ENCODE measurements around the gene SF1. TPM values are rescaled to one million over a fixed set of nuclear protein-coding genes. Genes with fewer than 3 reads are reported as not detected.

Gene SF1
- total RNA-seq, 1 experiment from 2014 or later, result 386 TPM

DNA sequence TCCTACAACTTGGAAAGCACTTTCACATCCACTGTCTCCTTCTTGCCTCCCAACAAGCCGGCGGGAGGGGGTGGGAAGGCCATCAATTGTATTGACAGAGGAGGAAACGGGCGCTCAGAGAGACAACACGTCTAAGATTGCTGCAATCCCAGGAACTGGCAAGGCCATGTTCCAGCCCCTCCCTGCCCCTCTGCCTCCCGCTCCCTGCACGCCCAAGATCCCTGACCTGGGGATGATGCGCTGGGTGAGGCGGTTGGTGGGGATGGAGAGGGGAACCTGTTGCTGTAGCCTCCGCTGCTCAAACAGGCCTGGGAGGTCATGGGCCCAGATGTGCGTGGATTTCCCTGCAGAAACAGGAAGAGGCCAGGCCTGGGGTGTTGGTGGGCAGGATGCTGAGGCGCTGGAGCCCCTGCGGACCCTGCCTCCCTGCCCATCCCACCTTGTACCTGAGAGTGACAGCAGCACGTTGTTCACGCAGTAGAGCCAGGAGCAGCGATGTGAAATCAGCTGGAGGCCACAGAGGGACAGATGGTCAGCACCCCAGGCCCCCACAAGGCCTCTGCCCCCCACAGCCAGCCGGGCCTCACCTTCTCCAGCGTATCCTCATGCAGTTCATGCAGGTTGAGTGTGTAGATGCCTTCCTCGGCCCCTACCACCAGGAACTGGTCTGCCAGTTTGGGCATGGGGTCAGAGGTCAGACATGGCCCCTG lies 17.9 kb upstream of the SF1 start:
- Mint-ChIP-seq H3K27me3 (ENCODE audit: insufficient read depth, unreplicated experiment) (no peaks in the 10 kb centered on the region), H3K4me3 (ENCODE audit: unreplicated experiment) (no peak overlapping the region), H3K4me1 (ENCODE audit: low read depth, unreplicated experiment) (no peaks in the 10 kb centered on the region), H3K9me3 (ENCODE audit: unreplicated experiment) (no peaks in the 10 kb centered on the region), H3K36me3 (ENCODE audit: insufficient read depth, unreplicated experiment) (no peaks in the 10 kb centered on the region), H3K27ac (ENCODE audit: unreplicated experiment) (no peak overlapping the region)
- no peak for TF ChIP-seq CTCF (IDR thresholded peaks at IDR 0.05; ENCODE audit: insufficient read depth in 1 of 2, low read depth in 1 of 2, low read length in 1 of 2, severe bottlenecking in 1 of 2, unreplicated experiment in 1 of 2)
- BruUV-seq (replicated peaks), result no TSS peak
- Histone ChIP-seq H3K27me3 (replicated peaks; ENCODE audit: control insufficient read depth, insufficient read depth, low read length) (no peaks in the 10 kb centered on the region), H3K36me3 (ENCODE audit: control insufficient read depth, insufficient read depth, low read length) (no peaks in the 10 kb centered on the region; the same call in 1 of the 2 replicates), H3K4me1 (peaks cover 4% of the 10 kb centered on the region; the same call in 1 of the 2 replicates), H3K4me3 (ENCODE audit: low read depth, low read length) (no peak overlapping the region), H3K9me3 (no peaks in the 10 kb centered on the region)
- intact Hi-C loops (cut with micrococcal nuclease; ENCODE audit: unreplicated experiment), result no loop called here
- peak in 1 of 2 experiments; percentile 36 for DNase-seq
- POLR2A ChIA-PET, result no interaction called here
- CTCF ChIA-PET, result no interaction called here

DNA sequence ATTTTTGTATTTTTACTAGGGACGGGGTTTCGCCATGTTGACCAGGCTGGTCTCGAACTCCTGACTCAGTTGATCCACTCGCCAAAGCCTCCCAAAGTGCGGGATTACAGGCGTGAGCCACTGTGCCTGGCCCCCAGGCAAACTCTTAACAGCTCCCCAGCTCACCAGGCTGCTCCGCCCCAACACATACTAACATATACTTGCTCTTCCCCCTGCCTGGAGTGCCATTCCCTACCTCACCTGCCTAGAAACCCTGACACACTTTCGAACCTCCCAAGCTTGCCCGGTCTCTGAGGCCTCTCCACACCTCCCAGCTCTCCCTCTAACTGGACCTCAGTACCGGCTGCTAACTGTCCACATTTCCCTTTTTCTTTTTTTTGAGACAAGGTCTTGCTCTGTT lies 16.2 kb upstream of the SF1 start:
- Mint-ChIP-seq H3K27me3 (ENCODE audit: insufficient read depth, unreplicated experiment) (no peaks in the 10 kb centered on the region), H3K4me3 (ENCODE audit: unreplicated experiment) (no peak overlapping the region), H3K27ac (ENCODE audit: unreplicated experiment) (no peak overlapping the region), H3K9me3 (ENCODE audit: unreplicated experiment) (no peaks in the 10 kb centered on the region), H3K36me3 (ENCODE audit: insufficient read depth, unreplicated experiment) (no peaks in the 10 kb centered on the region), H3K4me1 (ENCODE audit: low read depth, unreplicated experiment) (no peaks in the 10 kb centered on the region)
- Histone ChIP-seq H3K36me3 (ENCODE audit: control insufficient read depth, insufficient read depth, low read length) (no peaks in the 10 kb centered on the region; the same call in 1 of the 2 replicates), H3K9me3 (no peaks in the 10 kb centered on the region), H3K27me3 (replicated peaks; ENCODE audit: control insufficient read depth, insufficient read depth, low read length) (no peaks in the 10 kb centered on the region), H3K4me1 (peaks cover 4% of the 10 kb centered on the region; the same call in 1 of the 2 replicates), H3K4me3 (ENCODE audit: low read depth, low read length) (no peak overlapping the region)
- BruUV-seq (replicated peaks), result no TSS peak
- ChIA-PET CTCF (no interaction called here), POLR2A (interaction anchor here (0.6 kb wide), 1 partner anchor 49 kb away, joined by 3 read pairs; no protein-coding TSS in a partner anchor)
- TF ChIP-seq CTCF (IDR thresholded peaks at IDR 0.05; ENCODE audit: insufficient read depth in 1 of 2, low read depth in 1 of 2, low read length in 1 of 2, severe bottlenecking in 1 of 2, unreplicated experiment in 1 of 2), result no peak
- intact Hi-C loops (cut with micrococcal nuclease; ENCODE audit: unreplicated experiment), result no loop called here
- DNase-seq, result peak in 1 of 2 experiments; percentile 29

DNA sequence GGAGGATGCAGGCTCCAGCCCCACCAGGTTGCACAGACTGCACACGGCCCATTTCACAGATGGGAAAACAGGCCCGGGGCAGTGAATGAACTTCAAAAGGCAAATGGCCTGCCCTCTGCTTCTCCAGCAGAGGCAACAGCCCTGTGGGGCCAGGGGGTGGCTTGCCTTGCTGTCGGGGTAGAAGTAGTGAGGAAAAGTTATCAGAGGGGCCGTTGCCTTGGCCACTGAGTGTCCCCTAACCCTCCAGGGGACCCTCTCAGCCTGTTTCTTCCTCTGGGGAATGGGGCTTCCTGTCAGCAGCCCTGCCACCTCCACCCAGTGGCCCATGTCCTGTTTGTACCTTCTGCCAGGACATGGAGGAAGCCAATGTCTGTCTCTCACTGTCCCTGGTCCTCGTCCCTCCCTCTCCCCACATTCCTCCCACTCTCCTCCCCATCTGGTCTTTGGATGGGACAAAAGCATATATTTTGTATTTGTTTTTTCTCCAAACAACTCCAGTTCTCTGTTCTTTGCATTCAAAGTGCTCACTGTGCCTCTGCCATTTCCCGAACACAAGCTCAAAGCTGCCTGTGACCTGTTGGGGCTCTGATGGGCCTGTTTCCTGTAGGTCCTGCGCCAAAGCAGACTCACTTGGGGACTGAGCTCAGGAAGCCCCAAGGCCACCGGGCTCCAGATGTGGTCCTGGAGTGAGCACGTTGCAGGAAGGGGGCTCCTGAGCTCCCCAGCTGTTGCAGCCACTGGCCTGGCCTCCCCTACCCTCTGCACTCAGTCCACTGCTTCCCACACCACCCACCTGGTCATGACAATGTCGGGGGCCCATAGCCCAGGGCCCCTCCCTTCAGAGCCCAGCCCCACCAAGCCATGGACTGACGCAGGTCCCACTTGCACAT lies 15.2 kb upstream of the SF1 start:
- no peak overlapping the region for H3K4me3 Mint-ChIP-seq (ENCODE audit: unreplicated experiment)
- intact Hi-C loops (cut with micrococcal nuclease; ENCODE audit: unreplicated experiment), result no loop called here
- H3K36me3 ChIP-seq (ENCODE audit: control insufficient read depth, insufficient read depth, low read length), result no peaks in the 10 kb centered on the region; the same call in 1 of the 2 replicates
- BruUV-seq (replicated peaks), result no TSS peak
- ChIA-PET POLR2A (interaction anchor here (0.9 kb wide), 1 partner anchor 15 kb away, joined by 3 read pairs; no protein-coding TSS in a partner anchor), CTCF (no interaction called here)
- TF ChIP-seq CTCF (IDR thresholded peaks at IDR 0.05; ENCODE audit: insufficient read depth in 1 of 2, low read depth in 1 of 2, low read length in 1 of 2, severe bottlenecking in 1 of 2, unreplicated experiment in 1 of 2), result no peak
- H3K4me3 ChIP-seq (ENCODE audit: low read depth, low read length), result no peak overlapping the region
- H3K9me3 Mint-ChIP-seq (ENCODE audit: unreplicated experiment), result no peaks in the 10 kb centered on the region
- DNase-seq, result peak in 1 of 2 experiments; percentile 26
- no peaks in the 10 kb centered on the region for H3K9me3 ChIP-seq
- H3K27me3 ChIP-seq (replicated peaks; ENCODE audit: control insufficient read depth, insufficient read depth, low read length), result no peaks in the 10 kb centered on the region
- no peaks in the 10 kb centered on the region for H3K27me3 Mint-ChIP-seq (ENCODE audit: insufficient read depth, unreplicated experiment)
- no peaks in the 10 kb centered on the region for H3K4me1 Mint-ChIP-seq (ENCODE audit: low read depth, unreplicated experiment)
- H3K27ac Mint-ChIP-seq (ENCODE audit: unreplicated experiment), result no peak overlapping the region
- peaks cover under 1% of the 10 kb centered on the region; the same call in 1 of the 2 replicates for H3K4me1 ChIP-seq
- no peaks in the 10 kb centered on the region for H3K36me3 Mint-ChIP-seq (ENCODE audit: insufficient read depth, unreplicated experiment)
